GM12878 (cell line): ENCODE results near the gene PELI2. TPM values are rescaled to one million over a fixed set of nuclear protein-coding genes. Genes with fewer than 3 reads are reported as not detected.

Source experiments
- ATAC-seq: fragments of 200-7000 bp; cut with Tn5 transposase; 3 replicates; pipeline ENCODE4 v1.9.1; 2020; ENCODE audit warnings: mild to moderate bottlenecking, moderate library complexity
- BruUV-seq: library from RNA; stranded (reverse); fragments of 400-500 nt; replicated peaks from 2 replicates; lab custom pipeline; 2021; lab: Mats Ljungman, UMichigan
- CTCF ChIA-PET: fragments of 300-600 bp; sonication (Branson Sonifier 250); formaldehyde crosslinking; extraction: SDS; loops from one replicate; lab custom pipeline; 2021; ENCODE audit warnings: inconsistent platforms; lab: Yijun Ruan, JAX
- POLR2A ChIA-PET: fragments of 350-600 bp; formaldehyde crosslinking; extraction: SDS; loops from one replicate; lab custom pipeline; 2021; ENCODE audit warnings: inconsistent platforms; lab: Charles Lee
- RAD21 ChIA-PET: fragments of 300-600 bp; sonication (Branson Sonifier 250); formaldehyde crosslinking; loops from one replicate; lab custom pipeline; 2023; ENCODE audit warnings: antibody characterized with exemption; ENCODE audit not compliant: unreplicated experiment; lab: Charles Lee
- SMC1A ChIA-PET: fragments of 300-600 bp; sonication (Branson Sonifier 250); formaldehyde crosslinking; loops from one replicate; lab custom pipeline; 2023; ENCODE audit not compliant: unreplicated experiment, uncharacterized antibody; lab: Charles Lee
- DNase-seq: peaks from one replicate; pipeline ENCODE4 v3.0.0-alpha.2; 2011; ENCODE audit warnings: low read depth, low spot score
- FAIRE-seq: peaks from 3 replicates; lab custom pipeline; 2011; peaks lifted over from hg19 to GRCh38; lab: Jason Lieb, UNC
- H2AFZ ChIP-seq: 2 replicates; pipeline ENCODE4 v1.6.0; 2011; ENCODE audit warnings: low read depth, low read length, control low read depth; ENCODE audit not compliant: control insufficient read depth
- H3K27ac ChIP-seq: 2 replicates; pipeline ENCODE4 v1.5.1; 2011; ENCODE audit warnings: control low read depth; ENCODE audit not compliant: control insufficient read depth, insufficient read depth
- H3K27me3 ChIP-seq, 2 experiments: replicated peaks in 1 of 2; 2 replicates each; pipeline versions ENCODE4 v1.6.0 to v1.6.1; 2011; ENCODE audit warnings: low read length in 1 of 2; ENCODE audit not compliant: control insufficient read depth in 2 of 2, insufficient read depth in 2 of 2
- H3K36me3 ChIP-seq, 2 experiments: 2 replicates each; pipeline ENCODE4 v1.5.1; 2011; ENCODE audit warnings: low read length in 1 of 2; ENCODE audit not compliant: control insufficient read depth in 2 of 2, insufficient read depth in 2 of 2
- H3K4me1 ChIP-seq: 2 replicates; pipeline ENCODE4 v1.6.1; 2011; ENCODE audit warnings: mild to moderate bottlenecking, low read length, moderate library complexity, mixed read lengths; ENCODE audit not compliant: control insufficient read depth, insufficient read depth
- H3K4me2 ChIP-seq: 2 replicates; pipeline ENCODE4 v1.6.0; 2011; ENCODE audit warnings: control low read depth; ENCODE audit not compliant: control insufficient read depth, insufficient read depth
- H3K4me3 ChIP-seq: fragments of 200-600 bp; sonication (generic); 2 replicates; pipeline ENCODE4 v1.5.1; 2016
- H3K79me2 ChIP-seq: 2 replicates; pipeline ENCODE4 v1.6.0; 2011; ENCODE audit warnings: low read length; ENCODE audit not compliant: control insufficient read depth, insufficient read depth
- H3K9ac ChIP-seq: 2 replicates; pipeline ENCODE4 v1.8.0; 2011; ENCODE audit warnings: low read length, control low read depth, mixed read lengths; ENCODE audit not compliant: control insufficient read depth, insufficient read depth
- H3K9me3 ChIP-seq: replicated peaks from 3 replicates; pipeline ENCODE4 v1.5.1; 2011; ENCODE audit warnings: mild to moderate bottlenecking, low read length; ENCODE audit not compliant: control insufficient read depth, insufficient read depth
- H4K20me1 ChIP-seq: 2 replicates; pipeline ENCODE4 v1.6.0; 2011; ENCODE audit not compliant: control insufficient read depth, insufficient read depth
- BCL3 ChIP-seq: IDR thresholded peaks from 2 replicates; pipeline ENCODE4 v1.6.1; 2011; ENCODE audit warnings: borderline replicate concordance, low read depth, mild to moderate bottlenecking, moderate library complexity, low read length; ENCODE audit not compliant: insufficient read depth, poor library complexity, severe bottlenecking
- BHLHE40 ChIP-seq, 2 experiments: fragments of 450-650 bp in 1 of 2; IDR thresholded peaks; 2 replicates each; pipeline ENCODE4 v1.6.1; 2011 to 2017; ENCODE audit warnings: low read depth in 2 of 2, borderline replicate concordance in 1 of 2, improper control_type of control experiment in 1 of 2, low read length in 1 of 2, mild to moderate bottlenecking in 1 of 2
- BRCA1 ChIP-seq: IDR thresholded peaks from 2 replicates; pipeline ENCODE4 v1.6.1; 2011; ENCODE audit warnings: low read depth, low read length, improper control_type of control experiment
- GABPA ChIP-seq: IDR thresholded peaks from 2 replicates; pipeline ENCODE4 v1.6.1; 2014; ENCODE audit warnings: antibody characterized with exemption, low read depth, mild to moderate bottlenecking, inconsistent platforms
- HCFC1 ChIP-seq: fragments of 150-350 bp; IDR thresholded peaks from 2 replicates; pipeline ENCODE4 v1.6.1; 2014; ENCODE audit warnings: low read length
- IRF5 ChIP-seq: fragments of 450-650 bp; IDR thresholded peaks from 2 replicates; pipeline ENCODE4 v1.6.1; 2017; ENCODE audit warnings: borderline replicate concordance
- MAX ChIP-seq: IDR thresholded peaks from 2 replicates; pipeline ENCODE4 v1.6.1; 2012; ENCODE audit warnings: low read depth, low read length, improper control_type of control experiment
- MEF2B ChIP-seq: fragments of 450-650 bp; IDR thresholded peaks from 2 replicates; pipeline ENCODE4 v1.6.1; 2018; ENCODE audit warnings: mild to moderate bottlenecking, moderate library complexity; ENCODE audit not compliant: partially characterized antibody, poor library complexity, severe bottlenecking
- MTA2 ChIP-seq: fragments of 450-650 bp; IDR thresholded peaks from 2 replicates; pipeline ENCODE4 v1.6.1; 2016; ENCODE audit warnings: low read depth, mild to moderate bottlenecking, moderate library complexity
- NRF1 ChIP-seq: conservative IDR thresholded peaks from 2 replicates; pipeline ENCODE4 v1.6.1; 2011; ENCODE audit warnings: mild to moderate bottlenecking, low read depth, low read length, improper control_type of control experiment
- RAD21 ChIP-seq: IDR thresholded peaks from 2 replicates; pipeline ENCODE4 v1.6.1; 2011; ENCODE audit warnings: mild to moderate bottlenecking, low read depth, low read length, moderate library complexity; ENCODE audit not compliant: insufficient read depth
- SMAD1 ChIP-seq: fragments of 450-650 bp; IDR thresholded peaks from 2 replicates; pipeline ENCODE4 v1.6.1; 2018; ENCODE audit warnings: mild to moderate bottlenecking, low read depth; ENCODE audit not compliant: partially characterized antibody
- SP1 ChIP-seq: IDR thresholded peaks from one replicate; pipeline ENCODE4 v1.6.1; 2011; ENCODE audit warnings: low read depth, low read length
- STAT3 ChIP-seq: IDR thresholded peaks from 2 replicates; pipeline ENCODE4 v1.6.1; 2011; ENCODE audit warnings: low read depth, low read length, improper control_type of control experiment
- ZZZ3 ChIP-seq: IDR thresholded peaks from 2 replicates; pipeline ENCODE4 v1.6.1; 2011; ENCODE audit warnings: low read depth; ENCODE audit not compliant: control insufficient read depth, insufficient read length
- WGBS: methylation state at CpG from one replicate; pipeline ENCODE4 v1.1.6; 2016; ENCODE audit warnings: low lambda C conversion rate; ENCODE audit not compliant: insufficient replicate concordance, insufficient coverage; ENCODE audit errors: missing lambda C conversion rate; 5-methylcytosine and 5-hydroxymethylcytosine counted together
- in situ Hi-C: fragments of 300-500 bp; cut with MboI; formaldehyde crosslinking; loops from 9 replicates; pipeline ENCODE4 v1.14.3; 2018; ENCODE audit warnings: mixed read lengths
- intact Hi-C: fragments of 100-400 bp; cut with micrococcal nuclease; formaldehyde crosslinking; loops from one replicate; pipeline ENCODE4 v1.14.2; 2022; ENCODE audit not compliant: unreplicated experiment
- polyA plus RNA-seq, 11 experiments: library from polyadenylated mRNA; depleted of rRNA in 4 of 11; unstranded in 6 of 11; stranded (reverse) in 5 of 11; fragments of >200 nt; fragmentation: Nextera tagmentation in 4 of 11; fragmentation: Illumina TruSeq in 1 of 11; extraction: Ambion mirVana in 4 of 11; extraction: Trizol in 1 of 11; gene quantifications; 1 replicate in 1 of 11; 2 replicates in 10 of 11; pipeline versions ENCODE4 v1.2.1 to v1.2.3, GENCODE V29; 2011 to 2016; ENCODE audit warnings: inconsistent platforms in 2 of 11, missing spikeins in 2 of 11, low read depth in 1 of 11
- total RNA-seq, 4 experiments: library from RNA; depleted of rRNA in 3 of 4; stranded (reverse); fragments of >200 nt in 3 of 4; fragmentation: Illumina TruSeq in 1 of 4; extraction: Trizol in 1 of 4; gene quantifications; 2 replicates each; pipeline versions ENCODE4 v1.2.1 to v1.2.3, GENCODE V29; 2013 to 2021

PELI2 gene
- total and polyA plus RNA-seq, 10 of the 15 experiments (the other 5 are each of a cell fraction or from before 2014, with no cell fraction given) = under 0.01 to 0.10 (median 0.01) TPM; not detected in 3

GRCh38 chr14:56102941-56103340, 15.3 kb upstream of the PELI2 start:
- Histone ChIP-seq H2AFZ (no peak overlapping the region), H3K79me2 (no peaks in the 10 kb centered on the region), H3K36me3 (no peaks in the 10 kb centered on the region), H3K4me2 (no peak overlapping the region), H3K4me1 (no peaks in the 10 kb centered on the region), H3K27ac (no peak overlapping the region), H3K9ac (no peak overlapping the region), H3K4me3 (no peak overlapping the region), H4K20me1 (no peaks in the 10 kb centered on the region), H3K9me3 (no peaks in the 10 kb centered on the region), H3K27me3 (no peaks in the 10 kb centered on the region)
- in situ Hi-C loops = no loop called here
- RAD21 ChIA-PET = no interaction called here
- intact Hi-C loops = no loop called here
- WGBS = 56% methylated on average over 3 of the region's 3 CpGs
- POLR2A ChIA-PET = no interaction called here
- no peak for TF ChIP-seq MTA2
- SMC1A ChIA-PET = interaction anchor here (0.6 kb wide), 1 partner anchor 100 kb away, joined by 3 read pairs; no protein-coding TSS in a partner anchor
- no TSS peak for BruUV-seq
- DNase-seq (no peak), FAIRE-seq (no peak), ATAC-seq (no peak)
- CTCF ChIA-PET = no interaction called here

GRCh38 chr14:56107615-56108014, 10.6 kb upstream of the PELI2 start:
- POLR2A ChIA-PET = no interaction called here
- no peak for DNase-seq
- no peaks in the 10 kb centered on the region for H4K20me1 ChIP-seq
- TF ChIP-seq NRF1 = no peak
- TF ChIP-seq RAD21 = no peak
- no peak for TF ChIP-seq STAT3
- TF ChIP-seq MAX = no peak
- no peak for TF ChIP-seq HCFC1
- TF ChIP-seq BCL3 = no peak
- TF ChIP-seq ZZZ3 = no peak
- TF ChIP-seq MEF2B = no peak
- no peak for TF ChIP-seq BRCA1
- no peak for TF ChIP-seq IRF5
- no peak for TF ChIP-seq SP1
- TF ChIP-seq BHLHE40 (IDR thresholded peaks at IDR 0.05; ENCODE audit: borderline replicate concordance in 1 of 2, low read depth in 2 of 2, low read length in 1 of 2) = no peak
- TF ChIP-seq SMAD1 = no peak
- TF ChIP-seq GABPA = no peak

More at GRCh38 chr14:56107615-56108014, 10.6 kb upstream of the PELI2 start:
- intact Hi-C loops = no loop called here
- Histone ChIP-seq H3K36me3 (no peaks in the 10 kb centered on the region), H3K27ac (no peak overlapping the region), H3K4me1 (no peaks in the 10 kb centered on the region), H3K9me3 (no peaks in the 10 kb centered on the region), H3K9ac (no peak overlapping the region), H3K79me2 (no peaks in the 10 kb centered on the region), H3K4me3 (no peak overlapping the region), H2AFZ (no peak overlapping the region), H3K4me2 (no peak overlapping the region), H3K27me3 (no peaks in the 10 kb centered on the region)
- RAD21 ChIA-PET = no interaction called here
- CTCF ChIA-PET = interaction anchor here (0.7 to 1.6 kb wide), 2 partner anchors 9 to 25 kb away, joined by 3 to 9 read pairs; no protein-coding TSS in a partner anchor
- no TSS peak for BruUV-seq
- SMC1A ChIA-PET = interaction anchor here (0.7 to 1.1 kb wide), 2 partner anchors 13 to 18 kb away, joined by 3 read pairs; no protein-coding TSS in a partner anchor
- FAIRE-seq (no peak), ATAC-seq (no peak)
- WGBS = 36% methylated on average over 5 of the region's 5 CpGs
- in situ Hi-C loops = no loop called here
